ENCODE results near the gene CCNH.

- TF ChIP-seq PBX2 (CRISPR knock-in tag; IDR thresholded peaks at IDR 0.05; ENCODE audit: low read depth) (no peak), PBX2 (tag; conservative IDR thresholded peaks at IDR 0.05; ENCODE audit: low read depth) (no peak), MAX (CRISPR knock-in tag; IDR thresholded peaks at IDR 0.05) (no peak), USF2 (CRISPR knock-in tag; IDR thresholded peaks at IDR 0.05) (no peak), CTCF (IDR thresholded peaks at IDR 0.05 in 2 of 3, conservative IDR thresholded peaks at IDR 0.05 in 1 of 3; ENCODE audit: insufficient read depth in 2 of 3, low read depth in 1 of 3, low read length in 3 of 3) (no peak), ARNT (IDR thresholded peaks at IDR 0.05) (no peak), ZNF384 (IDR thresholded peaks at IDR 0.05; ENCODE audit: low read depth, low read length) (no peak)
These were observed 8.6 kb upstream of the CCNH start for GRCh38 chr5:87421307-87421706.

All from K562 (cell line).